AG04449 (cell line): ENCODE data around the gene SFTPA1.
"Not testable (repeated sequence)": the region's sequence is repeated elsewhere in the genome, so short reads cannot be mapped to it uniquely, and the experiment has no call there.

Source experiments
- CTCF ChIA-PET: fragments of 350-600 bp; formaldehyde crosslinking; extraction: SDS; loops from one replicate; lab custom pipeline; 2021; ENCODE audit warnings: antibody characterized with exemption; lab: Yijun Ruan, JAX
- POLR2A ChIA-PET: fragments of 400-600, 350-600 bp; formaldehyde crosslinking; extraction: SDS; loops from one replicate; lab custom pipeline; 2020; ENCODE audit warnings: antibody characterized with exemption, inconsistent platforms; lab: Yijun Ruan, JAX
- DNase-seq: peaks from one replicate; pipeline ENCODE4 v3.0.0-alpha.2; 2010; ENCODE audit warnings: low read depth, low spot score
- H3K4me3 ChIP-seq: 2 replicates; pipeline ENCODE4 v1.5.1; 2011; ENCODE audit warnings: low read depth, mild to moderate bottlenecking, control low read depth, low read length
- CTCF ChIP-seq: IDR thresholded peaks from one replicate; pipeline ENCODE4 v1.5.1; 2011; ENCODE audit warnings: mild to moderate bottlenecking, moderate library complexity, low read length, control low read depth, inconsistent platforms; ENCODE audit not compliant: insufficient read depth; ENCODE audit errors: missing control alignments

SFTPA1 gene

DNA sequence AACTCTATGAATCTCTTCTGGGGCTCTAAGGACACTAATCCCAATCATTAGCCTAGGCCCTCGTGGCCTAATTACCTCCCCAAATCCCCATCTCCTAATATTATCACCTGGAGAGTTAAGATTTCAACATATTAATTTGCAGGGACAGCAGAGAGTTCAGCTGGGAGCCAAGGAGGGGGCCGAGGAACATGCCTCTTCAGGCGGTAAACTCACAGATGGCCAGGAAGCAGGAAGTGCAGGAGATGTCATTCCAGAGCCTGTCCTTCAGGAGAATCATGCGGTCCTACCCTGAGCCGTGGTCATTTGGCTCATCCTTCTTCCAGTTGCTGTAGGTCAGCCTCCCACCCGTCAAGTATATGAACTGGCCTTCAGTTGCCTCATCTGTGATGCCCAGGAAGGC, 28.6 kb upstream of the SFTPA1 start:
- no peak for DNase-seq
- TF ChIP-seq CTCF, result no peak
- no peak overlapping the region for H3K4me3 ChIP-seq
- CTCF ChIA-PET, result no interaction called here
- POLR2A ChIA-PET, result no interaction called here

GRCh38 chr10:79582954-79583353, 27.8 kb upstream of the SFTPA1 start:
- H3K4me3 ChIP-seq, CTCF ChIA-PET, POLR2A ChIA-PET, DNase-seq: not testable (repeated sequence)

DNA sequence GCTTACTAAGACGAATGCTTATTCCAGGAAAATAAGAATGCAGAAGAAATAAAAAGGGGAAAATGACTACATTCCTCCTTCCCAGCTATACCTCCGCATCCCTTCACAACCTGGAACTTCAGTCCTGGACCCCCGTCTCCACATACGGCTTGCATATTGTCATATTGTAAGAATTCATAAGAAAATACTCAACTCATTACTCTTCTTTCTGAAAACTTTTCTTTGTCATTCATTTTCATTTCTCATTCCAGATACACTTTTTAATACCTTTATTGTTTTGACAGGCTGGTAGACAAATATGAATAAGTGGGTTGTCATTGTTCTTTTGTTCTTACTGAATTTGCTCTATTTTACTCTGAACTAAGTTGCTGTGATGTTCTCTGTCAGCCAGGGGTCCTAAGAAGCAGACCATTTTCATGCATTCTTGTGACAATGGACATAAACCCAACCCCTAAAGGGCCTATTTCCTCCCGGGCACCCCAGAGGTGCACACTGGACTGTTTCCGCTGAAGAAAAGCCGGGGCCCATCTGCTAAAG, 27.2 kb upstream of the SFTPA1 start:
- ChIA-PET CTCF (no interaction called here), POLR2A (no interaction called here)
- TF ChIP-seq CTCF, result no peak
- DNase-seq, result no peak
- no peak overlapping the region for H3K4me3 ChIP-seq

DNA sequence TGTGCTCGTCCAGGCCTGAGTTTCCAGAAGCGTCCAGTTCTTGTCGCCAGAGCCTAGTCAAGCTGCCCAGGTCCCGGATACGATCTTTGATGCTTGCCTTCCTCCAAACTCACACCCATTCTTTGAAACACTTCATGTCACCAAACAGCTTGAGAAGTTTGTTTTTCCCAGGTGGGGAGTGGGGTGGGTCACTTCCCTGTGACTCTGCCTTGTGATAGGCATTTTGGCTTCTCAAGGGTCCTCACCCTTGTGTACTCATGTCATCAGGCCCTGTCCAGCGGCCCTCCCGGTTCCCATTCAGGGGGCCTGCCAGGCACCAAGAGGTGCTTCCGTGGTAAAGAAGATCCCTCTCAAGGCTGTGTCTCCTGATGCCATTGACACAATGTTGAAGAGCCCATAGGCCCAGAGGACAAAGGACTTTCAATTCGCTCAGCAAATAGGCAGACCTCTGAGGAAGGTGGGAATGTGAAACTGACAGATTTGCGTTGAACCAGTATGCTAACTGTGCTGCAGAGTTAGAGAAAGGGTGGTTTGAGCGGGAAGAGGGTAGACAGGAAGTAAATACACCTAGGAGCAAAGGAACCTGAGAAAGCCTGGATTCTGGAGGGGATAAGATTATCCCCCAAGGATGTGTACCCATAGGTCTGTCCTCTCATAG, 24.7 kb upstream of the SFTPA1 start:
- POLR2A ChIA-PET, result no interaction called here
- H3K4me3 ChIP-seq, result no peak overlapping the region
- no peak for TF ChIP-seq CTCF
- DNase-seq, result no peak
- CTCF ChIA-PET, result interaction anchor here (1.2 kb wide), 1 partner anchor 461 kb away, joined by 3 read pairs; no protein-coding TSS in a partner anchor

- POLR2A ChIA-PET, result no interaction called here
- no peak for DNase-seq
- H3K4me3 ChIP-seq, result no peak overlapping the region
- CTCF ChIA-PET, result interaction anchor here (1.2 kb wide), 1 partner anchor 460 kb away, joined by 3 read pairs; no protein-coding TSS in a partner anchor
- no peak for TF ChIP-seq CTCF
Measured at GRCh38 chr10:79586933-79587332, 23.8 kb upstream of the SFTPA1 start.

GRCh38 chr10:79588800-79589199, 21.9 kb upstream of the SFTPA1 start:
- no peak for TF ChIP-seq CTCF
- CTCF ChIA-PET, result interaction anchor here (0.6 kb wide), 1 partner anchor 16 kb away, joined by 3 read pairs; no protein-coding TSS in a partner anchor

More at GRCh38 chr10:79588800-79589199, 21.9 kb upstream of the SFTPA1 start:
- POLR2A ChIA-PET, result no interaction called here
- DNase-seq, result no peak
- no peak overlapping the region for H3K4me3 ChIP-seq
